ENCODE measurements around the gene ARHGEF38.
"Not testable (repeated sequence)": the region's sequence is repeated elsewhere in the genome, so short reads cannot be mapped to it uniquely, and the experiment has no call there.

- TF ChIP-seq, protein P1, sequence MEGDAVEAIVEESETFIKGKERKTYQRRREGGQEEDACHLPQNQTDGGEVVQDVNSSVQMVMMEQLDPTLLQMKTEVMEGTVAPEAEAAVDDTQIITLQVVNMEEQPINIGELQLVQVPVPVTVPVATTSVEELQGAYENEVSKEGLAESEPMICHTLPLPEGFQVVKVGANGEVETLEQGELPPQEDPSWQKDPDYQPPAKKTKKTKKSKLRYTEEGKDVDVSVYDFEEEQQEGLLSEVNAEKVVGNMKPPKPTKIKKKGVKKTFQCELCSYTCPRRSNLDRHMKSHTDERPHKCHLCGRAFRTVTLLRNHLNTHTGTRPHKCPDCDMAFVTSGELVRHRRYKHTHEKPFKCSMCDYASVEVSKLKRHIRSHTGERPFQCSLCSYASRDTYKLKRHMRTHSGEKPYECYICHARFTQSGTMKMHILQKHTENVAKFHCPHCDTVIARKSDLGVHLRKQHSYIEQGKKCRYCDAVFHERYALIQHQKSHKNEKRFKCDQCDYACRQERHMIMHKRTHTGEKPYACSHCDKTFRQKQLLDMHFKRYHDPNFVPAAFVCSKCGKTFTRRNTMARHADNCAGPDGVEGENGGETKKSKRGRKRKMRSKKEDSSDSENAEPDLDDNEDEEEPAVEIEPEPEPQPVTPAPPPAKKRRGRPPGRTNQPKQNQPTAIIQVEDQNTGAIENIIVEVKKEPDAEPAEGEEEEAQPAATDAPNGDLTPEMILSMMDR (IDR thresholded peaks at IDR 0.05): not testable (repeated sequence)
- not testable (repeated sequence) for TF ChIP-seq POLR2A, POLR2AphosphoS5 (IDR thresholded peaks at IDR 0.05)
Observed at GRCh38 chr4:105695832-105696231, 143.4 kb downstream of the ARHGEF38 start.
